Activated CD4-positive, CD25-positive, alpha-beta regulatory T cell treated with anti-CD3 and anti-CD28 coated beads, Interleukin-2, amount 50 U/mL, for 72 hours (primary cell): ENCODE measurements around the gene RNF157.
"Not testable (repeated sequence)": the region's sequence is repeated elsewhere in the genome, so short reads cannot be mapped to it uniquely, and the experiment has no call there.

Experiments used
- DNase-seq: peaks from one replicate; pipeline ENCODE4 v3.0.0; 2021

RNF157 gene

DNA sequence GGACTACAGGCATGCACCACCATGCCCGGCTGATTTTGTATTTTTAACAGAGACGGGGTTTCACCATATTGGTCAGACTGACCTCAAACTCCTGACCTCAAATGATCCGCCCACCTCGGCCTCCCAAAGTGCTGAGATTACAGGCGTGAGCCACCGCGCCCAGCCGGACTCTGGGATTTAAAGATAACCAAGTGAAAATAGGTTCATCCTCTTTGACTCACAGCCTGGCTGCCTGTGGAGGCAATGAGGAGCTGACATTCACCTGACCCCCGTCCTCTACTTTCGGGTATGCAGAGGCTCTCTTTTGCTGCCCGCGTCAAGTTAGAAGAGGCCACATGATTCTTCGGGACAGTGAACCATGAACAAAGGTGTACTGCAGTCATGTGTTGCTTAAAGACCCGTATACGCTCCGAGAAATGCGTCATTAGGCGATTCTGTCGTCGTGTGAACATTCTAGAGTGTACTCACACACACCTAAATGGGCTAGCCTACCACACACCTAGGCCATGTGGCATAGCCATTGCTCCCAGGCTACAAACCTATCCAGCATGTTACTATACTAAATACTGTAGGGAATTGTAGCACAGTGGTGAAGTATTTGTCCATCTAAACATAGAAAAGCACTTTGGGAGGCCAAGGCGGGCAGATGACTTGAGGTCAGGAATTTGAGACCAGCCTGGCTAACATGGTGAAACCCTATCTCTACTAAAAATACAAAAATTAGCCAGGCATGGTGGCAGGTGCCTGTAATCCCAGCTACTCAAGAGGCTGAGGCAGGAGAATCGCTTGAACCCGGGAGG is 12.9 kb upstream of the RNF157 start:
- DNase-seq, result not testable (repeated sequence)

DNA sequence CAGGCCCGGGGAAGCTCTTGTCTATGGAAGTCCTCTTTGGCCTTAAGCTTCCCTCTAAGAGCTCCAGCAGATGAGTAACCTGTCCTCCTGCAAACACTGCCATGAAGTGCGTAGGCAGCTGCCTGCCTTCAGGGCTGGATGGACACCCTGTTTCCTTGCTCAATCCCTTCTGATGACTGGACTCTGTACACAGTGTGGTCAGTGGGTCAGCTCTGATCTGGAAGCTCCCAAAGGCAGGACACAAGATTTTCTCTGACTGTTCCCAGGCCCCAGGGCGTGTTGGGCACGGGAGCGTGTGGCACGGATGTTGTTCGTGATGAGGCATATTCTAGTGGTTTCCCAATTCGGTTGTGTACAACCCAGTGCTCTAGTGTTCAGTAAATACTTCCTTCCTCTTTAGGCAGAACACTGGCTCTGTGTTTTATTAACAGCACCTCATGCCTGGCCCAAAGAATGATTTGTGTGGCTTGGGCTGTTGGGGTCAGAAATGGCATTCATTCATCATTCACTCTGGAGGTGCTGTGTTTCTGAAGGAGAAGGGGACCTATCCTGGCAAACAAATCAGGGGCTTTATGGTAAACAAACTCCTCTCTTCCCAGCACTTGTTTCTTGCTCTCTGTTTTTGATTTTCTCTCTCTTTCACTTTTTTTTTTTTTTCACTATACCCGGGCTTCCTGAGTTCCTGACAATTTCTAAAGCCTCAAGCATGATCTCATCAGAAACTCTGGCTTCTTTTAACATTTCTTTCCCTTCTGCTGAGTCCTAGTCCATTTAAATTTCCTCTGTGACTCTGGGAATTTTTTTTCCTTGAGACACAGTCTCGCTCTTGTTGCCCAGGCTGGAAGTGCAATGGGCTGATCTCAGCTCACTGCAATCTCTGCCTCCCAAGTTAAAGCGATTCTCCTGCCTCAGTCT is 12.0 kb upstream of the RNF157 start:
- DNase-seq, result no peak

DNA sequence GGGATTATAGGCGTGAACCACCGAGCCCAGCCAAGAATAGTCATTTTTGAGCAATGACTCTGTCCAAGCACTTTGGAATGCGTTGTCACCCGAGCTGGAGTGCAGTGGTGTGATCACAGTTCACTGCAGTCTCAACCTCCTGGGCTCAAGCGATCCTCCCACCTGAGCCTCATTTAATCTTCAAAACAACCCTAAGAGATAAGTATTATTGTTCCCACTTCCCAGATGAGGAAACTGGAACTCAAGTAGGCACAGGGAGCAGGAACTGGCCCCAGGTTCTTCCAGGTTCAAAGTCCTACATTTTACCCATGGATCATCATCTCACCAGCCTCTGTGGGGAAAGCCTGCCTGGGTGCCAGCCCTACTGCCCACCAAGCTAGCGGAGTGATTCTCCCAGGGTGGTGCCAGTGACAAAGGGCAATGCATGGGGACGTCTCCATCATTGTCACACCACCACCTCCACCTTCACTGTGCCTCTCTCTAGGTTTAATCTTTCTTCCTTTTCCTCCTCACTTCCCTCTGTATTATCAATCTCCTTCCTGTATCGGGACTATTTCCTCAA is 11.3 kb upstream of the RNF157 start:
- no peak for DNase-seq

DNA sequence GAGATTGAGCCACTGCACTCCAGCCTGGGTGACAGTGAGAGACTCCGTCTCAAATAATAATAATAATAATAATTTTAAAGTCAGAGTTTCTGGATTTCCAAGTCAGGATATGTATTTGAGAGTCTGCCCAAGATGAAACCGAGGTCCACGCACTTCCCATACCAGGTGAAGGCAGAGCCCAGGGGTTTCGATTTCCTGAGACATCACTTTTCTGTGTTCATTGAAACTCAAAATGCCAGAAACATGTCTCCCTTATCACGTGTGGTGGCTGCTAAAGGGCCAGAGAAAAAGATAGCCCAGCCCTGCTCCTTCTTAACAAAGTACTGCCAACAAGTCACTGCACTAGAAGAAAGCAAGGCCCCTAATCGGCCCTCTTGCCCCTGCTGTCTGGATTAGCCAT is 9.8 kb upstream of the RNF157 start:
- no peak for DNase-seq

DNA sequence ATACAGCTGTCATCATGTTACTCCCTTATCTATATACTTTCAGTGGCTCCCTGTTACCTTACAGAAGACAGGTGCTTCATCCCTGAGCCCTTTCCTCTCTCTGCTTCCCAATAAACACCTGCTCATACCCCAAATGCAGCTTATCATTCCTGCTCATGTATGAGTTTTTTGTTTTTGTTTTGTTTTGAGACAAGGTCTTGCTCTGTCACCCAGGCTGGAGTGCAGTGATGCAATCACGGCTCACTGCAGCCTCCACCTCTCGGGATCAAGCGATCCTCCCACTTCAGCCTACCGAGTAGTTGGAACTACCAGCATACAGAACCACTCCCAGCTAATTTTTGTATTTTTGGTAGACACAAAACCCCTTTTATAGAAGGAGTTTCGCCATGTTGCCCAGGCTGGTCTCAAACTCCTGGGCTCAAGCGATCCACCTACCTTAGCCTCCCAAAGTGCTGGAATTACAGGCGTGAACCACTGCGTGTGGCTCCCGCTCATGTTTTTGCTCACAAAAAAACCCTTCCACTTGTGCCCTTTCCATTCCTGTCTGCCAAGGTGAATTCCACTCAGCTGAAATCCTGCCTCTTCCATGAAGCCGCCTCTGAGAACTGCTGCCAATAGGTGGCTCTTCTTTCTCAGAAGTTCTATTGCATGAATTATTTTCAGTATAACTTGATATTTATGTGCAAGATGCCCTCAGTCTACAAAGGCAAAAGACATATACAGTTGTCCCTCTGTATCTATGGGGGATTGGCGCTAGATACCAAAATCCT is 7.9 kb upstream of the RNF157 start:
- DNase-seq, result no peak

DNA sequence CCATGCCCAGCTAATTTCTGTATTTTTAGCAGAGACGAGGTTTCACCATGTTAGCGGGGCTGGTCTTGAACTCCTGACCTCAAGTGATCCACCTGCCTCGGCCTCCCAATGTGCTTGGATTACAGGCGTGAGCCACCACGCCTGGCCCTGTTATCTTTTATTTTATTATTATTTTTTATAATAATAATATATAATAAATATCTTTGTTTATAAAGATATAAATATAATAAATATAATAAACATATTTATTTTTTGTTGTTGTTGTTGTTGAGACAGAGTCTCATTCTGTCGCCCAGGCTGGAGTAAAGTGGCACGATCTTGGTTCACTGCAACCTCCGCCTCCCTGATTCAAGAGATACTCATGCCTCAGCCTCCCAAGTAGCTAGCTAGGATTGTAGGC is 7.0 kb upstream of the RNF157 start:
- no peak for DNase-seq

DNA sequence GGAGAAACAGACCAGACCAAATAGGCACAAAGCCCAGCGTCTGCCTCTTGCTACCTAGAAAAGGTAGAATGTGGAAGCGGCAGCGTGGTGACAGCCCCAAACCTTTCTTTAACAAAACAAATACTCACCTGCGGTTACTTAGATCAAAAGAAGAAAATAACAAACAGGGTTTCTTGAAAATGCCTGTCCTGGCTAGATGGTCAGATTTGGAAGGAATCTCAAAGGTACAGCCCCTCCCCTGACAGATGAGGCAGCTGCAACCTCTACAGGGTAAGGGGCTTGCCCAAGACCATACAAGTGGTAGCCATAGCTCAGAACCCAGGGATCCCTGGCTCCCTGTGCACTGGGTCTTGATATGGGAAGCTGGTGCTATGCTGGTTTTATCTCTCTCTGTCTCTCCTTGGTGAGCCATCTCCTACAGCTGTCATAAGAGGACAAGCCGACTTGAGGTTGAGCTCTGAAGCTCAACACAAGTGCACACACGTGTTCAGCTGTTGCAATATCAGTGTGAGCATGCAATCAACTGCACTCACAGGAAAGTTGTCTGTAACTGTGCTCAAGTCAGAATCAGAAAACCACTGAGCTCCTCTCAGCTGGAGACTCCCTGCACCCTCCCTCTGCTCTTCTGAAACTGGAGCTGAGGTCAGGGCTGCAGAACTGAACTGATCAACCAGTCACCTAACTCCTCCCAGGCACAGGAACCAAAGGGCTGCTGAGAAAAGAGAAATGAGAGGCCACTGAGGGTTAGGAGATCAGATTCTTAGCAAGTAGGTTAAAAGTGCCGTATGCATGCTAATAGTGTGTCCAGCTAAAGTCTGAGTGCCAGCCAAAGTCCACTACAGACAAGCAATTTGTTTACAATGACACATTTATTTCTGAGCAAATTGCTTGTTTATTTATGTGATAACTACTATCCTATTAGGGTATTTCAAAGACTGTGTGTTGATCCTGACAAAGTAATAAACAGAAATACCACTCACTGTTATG is 6.1 kb upstream of the RNF157 start:
- DNase-seq, result no peak

DNA sequence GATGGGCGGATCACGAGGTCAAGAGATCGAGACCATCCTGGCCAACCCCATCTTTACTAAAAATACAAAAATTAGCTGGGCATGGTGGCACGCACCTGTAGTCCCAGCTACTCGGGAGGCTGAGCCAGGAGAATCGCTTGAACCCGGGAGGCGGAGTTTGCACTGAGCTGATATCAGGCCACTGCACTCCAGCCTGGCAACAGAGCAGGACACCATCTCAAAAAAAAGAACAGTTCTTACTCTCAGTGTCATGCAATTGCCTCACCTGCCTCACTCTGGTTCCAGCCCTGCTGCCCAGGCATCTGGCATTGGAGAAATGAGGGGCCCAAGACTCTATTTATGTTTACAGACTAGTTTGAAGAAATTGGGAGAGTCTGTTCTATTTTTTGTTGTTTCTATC is 4.4 kb upstream of the RNF157 start:
- not testable (repeated sequence) for DNase-seq

DNA sequence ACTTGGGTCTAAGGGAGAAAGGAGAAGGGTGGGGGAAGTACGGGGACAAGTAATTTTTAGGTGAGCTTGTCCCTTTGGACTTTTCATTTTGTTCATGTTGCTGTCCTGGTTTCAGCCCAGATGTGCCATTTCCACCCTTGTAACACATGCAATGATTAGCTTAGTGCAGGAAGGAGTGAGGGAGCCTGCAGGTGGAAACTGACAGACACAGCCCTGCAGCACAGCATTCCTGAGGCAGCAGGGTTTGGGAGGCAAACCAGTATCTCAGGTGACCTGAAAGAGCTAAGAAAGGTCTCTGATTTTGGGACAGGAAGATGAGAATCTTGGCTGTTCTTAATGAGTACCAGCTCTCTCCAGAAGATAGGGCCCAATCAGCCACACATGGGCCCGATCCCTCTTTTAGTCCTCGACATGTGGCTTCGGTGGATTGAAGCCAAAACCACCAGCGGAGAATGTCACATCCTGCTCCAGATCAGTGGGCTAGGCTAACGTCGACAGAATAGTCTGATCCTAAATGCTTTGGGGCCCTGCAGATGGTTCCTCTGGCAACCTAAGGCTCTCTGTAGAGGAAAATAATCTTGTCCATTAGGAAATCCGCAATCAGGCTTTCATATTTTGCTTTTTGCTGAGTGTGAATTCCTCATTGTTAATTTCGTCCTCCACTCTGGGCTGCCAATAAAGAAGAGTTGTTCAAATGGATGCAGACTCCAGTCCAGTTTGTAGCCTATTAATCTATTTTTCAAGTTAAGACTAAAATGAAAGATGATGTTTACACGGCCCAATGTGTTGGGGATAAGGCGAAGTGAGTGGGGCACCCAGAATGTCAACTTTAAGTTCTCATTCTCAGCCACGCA is 3.8 kb upstream of the RNF157 start:
- DNase-seq, result no peak

DNA sequence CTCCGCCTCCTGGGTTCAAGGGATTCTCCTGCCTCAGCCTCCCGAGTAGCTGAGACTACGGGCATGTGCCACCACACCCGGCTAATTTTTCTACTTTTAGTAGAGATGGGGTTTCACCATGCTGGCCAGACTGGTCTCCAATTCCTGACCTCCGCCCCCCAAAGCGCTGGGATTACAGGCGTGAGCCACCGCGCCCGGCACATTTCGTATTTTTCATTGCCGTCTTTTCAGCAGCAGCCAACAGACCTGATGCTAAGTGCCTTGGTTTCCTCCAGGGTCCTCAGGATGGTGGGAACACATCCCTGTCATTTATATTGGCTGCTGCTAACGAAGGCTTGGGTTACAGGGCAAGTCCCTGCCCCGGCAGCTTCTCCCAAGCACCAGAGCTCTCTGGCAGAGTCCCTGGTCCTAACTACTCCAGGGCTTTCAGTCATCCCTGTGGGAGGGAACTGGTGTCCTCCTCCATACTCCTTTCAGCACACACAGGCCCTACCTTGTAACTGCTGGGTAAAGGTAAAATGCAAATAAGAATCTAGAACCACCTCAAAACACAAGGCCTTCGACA is 1.5 kb upstream of the RNF157 start:
- DNase-seq, result no peak

DNA sequence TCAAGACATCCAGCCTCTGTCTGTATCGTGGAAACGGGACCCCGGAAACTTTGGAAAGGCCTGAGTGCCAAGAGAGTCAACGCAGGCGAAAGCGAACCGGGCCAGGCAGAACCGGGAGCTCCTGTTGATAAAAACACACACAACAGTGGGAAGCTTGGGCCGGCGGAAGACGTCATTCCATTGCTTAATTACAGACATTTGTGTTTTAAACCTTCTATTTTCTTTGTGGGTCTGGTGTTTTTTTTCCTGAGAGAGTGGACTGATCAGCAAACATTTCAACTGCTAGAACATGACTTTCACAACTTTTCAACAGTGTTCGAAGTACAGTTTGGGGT is 878 bp upstream of the RNF157 start:
- no peak for DNase-seq

DNA sequence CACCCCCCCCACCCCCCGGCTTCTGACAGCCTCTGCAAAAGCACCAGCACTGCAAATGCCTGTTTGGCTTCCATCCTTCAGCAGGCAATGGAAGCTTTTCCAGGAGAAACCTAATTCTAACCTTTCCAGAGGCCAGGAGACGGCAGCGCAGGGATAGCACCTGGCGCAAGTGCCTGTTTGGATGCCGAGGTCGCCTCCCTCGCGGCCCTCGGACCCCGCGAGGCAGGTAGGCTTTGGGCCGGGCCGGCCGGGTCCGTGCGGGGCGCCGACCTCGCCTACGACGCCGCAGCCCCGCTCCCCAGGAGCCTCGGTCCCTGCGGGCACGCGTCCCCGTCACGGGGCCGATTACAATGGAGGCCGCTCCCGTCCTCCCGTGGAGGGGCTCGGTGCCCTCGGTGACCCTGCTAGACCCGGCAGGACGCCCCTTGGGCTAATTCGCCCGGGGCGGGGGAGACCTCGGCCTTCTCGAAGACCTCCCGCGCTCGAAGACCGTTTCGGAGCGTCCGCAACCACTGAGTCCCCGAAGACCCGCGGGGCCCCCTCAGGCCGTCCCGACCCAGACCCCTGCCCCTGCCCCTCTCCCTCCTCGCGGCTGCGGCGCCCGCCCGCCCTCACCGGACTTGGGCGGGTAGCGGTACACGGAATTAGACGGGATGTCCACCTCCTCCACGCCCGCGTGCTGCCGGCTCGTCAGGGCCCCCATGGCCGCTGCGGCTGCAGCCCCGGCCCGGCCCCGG is 587 bp downstream of the RNF157 start:
- no peak for DNase-seq

DNA sequence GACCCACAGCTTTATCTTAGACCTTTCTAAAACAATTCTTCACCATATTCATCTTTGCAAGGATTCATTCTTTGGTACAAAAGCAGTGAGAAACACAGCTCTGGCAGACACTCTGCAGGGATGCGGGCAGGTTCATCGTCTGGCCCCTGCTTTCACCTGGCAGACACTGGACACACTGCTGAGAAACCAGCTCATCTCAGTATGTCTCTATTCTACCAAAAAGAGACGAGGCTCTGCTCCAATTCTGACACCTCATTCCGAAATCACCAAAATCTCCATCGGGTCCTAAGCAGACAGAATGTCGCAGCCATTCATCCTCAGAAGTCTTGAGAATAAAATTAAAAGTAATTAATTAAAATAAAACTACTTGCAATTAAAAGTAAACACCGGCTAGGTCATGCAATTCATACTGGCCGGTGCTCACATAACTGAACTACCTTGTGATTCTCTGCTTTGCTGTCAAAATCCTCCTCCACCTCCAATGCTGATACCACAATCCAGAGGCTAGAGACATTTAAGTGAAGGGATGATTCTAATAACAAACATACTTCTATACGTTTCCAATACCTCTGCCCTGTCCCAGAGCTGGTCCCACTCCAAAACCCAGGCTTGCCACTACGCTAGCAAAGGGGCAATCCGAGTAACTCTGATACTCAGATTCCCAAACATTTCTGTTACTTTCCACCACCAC is 1.3 kb downstream of the RNF157 start:
- DNase-seq, result no peak

DNA sequence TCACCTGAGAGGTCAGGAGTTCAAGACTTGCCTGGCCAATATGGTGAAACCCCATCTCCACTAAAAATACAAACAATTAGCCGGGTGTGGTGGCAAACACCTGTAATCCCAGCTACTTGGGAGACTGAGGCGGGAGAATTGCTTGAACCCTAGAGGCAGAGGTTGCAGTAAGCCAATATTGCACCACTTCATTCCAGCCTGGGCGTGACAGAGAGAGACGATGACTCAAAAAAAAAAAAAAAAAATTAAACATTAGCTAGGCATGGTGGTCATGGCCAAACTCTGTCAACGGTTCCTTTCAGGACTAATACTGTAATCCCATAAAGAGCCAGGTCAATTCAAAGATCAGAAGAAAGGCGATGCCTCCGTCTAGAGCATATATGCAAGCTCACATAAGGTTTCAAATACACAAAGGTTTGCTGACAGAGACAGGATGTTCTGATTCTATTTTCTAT is 2.4 kb downstream of the RNF157 start:
- no peak for DNase-seq

DNA sequence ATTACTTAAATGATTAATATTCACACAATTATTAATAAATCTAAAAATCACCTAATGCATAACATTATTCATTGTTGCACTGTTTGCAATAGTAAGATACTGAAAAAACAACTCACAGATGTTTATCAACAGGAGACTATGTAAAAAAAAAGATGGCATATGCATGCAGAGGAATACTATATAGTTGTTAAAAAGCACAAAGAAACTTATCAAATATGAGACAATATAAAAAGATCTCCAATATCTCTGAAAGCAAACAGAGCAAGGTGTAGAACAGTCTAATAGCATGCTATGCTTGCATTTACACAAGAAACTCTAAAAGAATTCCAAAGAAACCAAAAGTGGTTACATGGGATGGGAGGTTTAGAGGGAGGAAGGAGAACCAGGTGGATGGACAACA is 3.7 kb downstream of the RNF157 start:
- DNase-seq, result no peak

DNA sequence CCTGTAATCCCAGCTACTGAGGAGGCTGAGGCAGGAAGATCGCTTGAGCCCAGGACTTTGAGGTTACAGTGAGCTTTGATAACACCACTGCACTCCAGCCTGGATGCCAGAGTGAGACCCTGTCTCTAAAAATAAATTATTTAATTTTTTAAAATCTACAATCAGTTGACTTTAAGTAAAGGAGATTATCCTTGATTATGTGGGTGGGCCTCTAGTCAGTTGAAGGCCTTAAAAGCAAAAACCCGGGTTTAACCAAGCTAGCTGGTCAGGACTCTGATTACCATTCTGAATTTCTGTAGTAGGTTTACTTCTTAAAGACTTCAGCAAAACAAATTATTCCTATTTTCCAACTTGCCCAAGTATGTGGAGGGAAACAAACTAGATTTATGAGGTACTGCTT is 4.4 kb downstream of the RNF157 start:
- no peak for DNase-seq

DNA sequence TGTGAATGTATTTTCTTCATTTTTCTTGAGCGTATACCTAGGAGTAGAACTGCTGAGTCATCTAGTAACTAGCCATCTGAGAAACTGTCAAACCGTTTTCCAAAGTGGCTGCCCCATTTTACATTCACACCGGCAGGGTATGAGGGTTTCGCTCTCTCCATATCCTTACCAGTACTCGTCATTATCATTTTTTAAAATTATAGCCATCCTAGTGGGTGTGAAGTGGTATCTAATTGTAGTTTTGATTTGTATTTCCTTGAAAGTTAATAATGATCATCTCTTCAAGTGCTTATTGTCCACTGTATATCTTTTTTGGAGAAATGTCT is 6.0 kb downstream of the RNF157 start:
- no peak for DNase-seq

DNA sequence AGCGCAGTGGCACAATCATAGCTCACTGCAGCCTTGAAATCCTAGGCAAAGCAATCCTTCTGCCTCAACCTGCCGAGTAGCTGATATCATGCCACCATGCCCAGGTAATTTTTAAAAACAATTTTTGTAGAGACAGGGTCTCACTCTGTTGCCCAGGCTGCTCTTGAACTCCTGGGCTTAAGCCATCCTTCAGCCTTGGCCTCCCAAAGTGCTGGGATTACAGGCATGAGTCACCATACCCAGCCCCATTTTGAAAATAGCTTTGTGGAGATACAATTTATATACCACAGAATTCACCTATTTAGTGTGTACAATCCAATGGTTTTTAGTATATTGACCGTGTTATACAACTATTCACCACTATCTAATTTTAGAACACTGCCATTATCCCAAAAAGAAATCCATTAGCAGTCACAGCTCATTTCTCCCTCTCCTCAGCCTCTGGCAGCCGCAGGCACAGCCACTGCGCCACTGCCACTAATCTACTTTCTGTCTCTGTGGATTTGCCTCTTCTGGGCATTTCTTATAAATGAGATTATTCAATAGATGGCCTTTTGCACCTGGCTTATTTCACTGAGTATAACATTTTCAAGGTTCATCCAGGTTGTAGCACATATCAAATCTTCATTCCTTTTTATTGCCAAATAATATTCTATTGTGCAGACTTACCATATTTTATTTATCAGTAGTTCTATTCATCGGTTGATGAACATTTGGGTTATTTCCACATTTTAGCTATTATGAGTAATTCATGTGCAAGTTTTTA is 6.5 kb downstream of the RNF157 start:
- DNase-seq, result no peak

DNA sequence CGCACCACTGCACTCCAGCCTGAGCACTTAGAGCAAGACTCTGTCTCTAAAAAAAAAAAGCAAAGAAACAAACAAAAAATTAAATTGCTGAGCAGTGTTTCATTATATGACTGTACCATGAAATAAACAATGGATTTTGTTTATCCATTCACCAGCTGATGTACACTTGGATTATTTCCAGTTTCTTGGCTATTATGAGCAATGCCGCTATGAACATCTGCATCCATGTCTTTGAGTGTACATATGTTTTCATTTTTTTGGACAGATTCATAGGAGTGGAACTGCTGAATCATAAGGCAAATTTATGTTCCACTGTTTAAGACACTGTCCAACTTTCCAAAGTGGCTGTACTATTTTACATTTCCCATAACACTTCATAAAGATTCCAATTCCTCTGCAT is 8.0 kb downstream of the RNF157 start:
- no peak for DNase-seq
